K562 (cell line): Measurements from ENCODE around the gene BTBD2. TPM values are rescaled to one million over a fixed set of nuclear protein-coding genes. Genes with fewer than 3 reads are reported as not detected.
A peak's percentile ranks its signal among the peaks of the same experiment; 100 is the strongest.

Source experiments
- ATAC-seq: fragments of 200-7000 bp; cut with Tn5 transposase; 3 replicates; pipeline ENCODE4 v1.9.1; 2020; ENCODE audit warnings: moderate library complexity
- BruUV-seq: library from RNA; stranded (reverse); fragments of 400-500 nt; replicated peaks from 2 replicates; lab custom pipeline; 2021; lab: Mats Ljungman, UMichigan
- CTCF ChIA-PET: fragments of 300-600 bp; formaldehyde crosslinking; extraction: SDS; loops from one replicate; lab custom pipeline; 2021; ENCODE audit warnings: low intra/inter-chr PET ratio; lab: Yijun Ruan, JAX
- POLR2A ChIA-PET: fragments of 300-600, 350-650 bp; sonication (Branson Sonifier 250); formaldehyde crosslinking; extraction: SDS; loops from one replicate; lab custom pipeline; 2021; ENCODE audit warnings: antibody characterized with exemption, inconsistent platforms; lab: Yijun Ruan, JAX
- DNase-seq, 4 experiments: peaks; one replicate each; pipeline versions ENCODE4 v3.0.0 to v3.0.0-alpha.2; 2011 to 2018; ENCODE audit warnings: low spot score in 3 of 4, mixed read lengths in 3 of 4; ENCODE audit errors: extremely low read depth in 1 of 4
- FAIRE-seq: peaks from 2 replicates; lab custom pipeline; 2011; peaks lifted over from hg19 to GRCh38; lab: Jason Lieb, UNC
- H2AFZ ChIP-seq: 2 replicates; pipeline ENCODE4 v1.6.0; 2011; ENCODE audit warnings: low read depth, low read length, control low read depth, inconsistent platforms
- H3K27ac ChIP-seq: fragments of 200-600 bp; 3 replicates; pipeline ENCODE4 v1.8.0; 2011; ENCODE audit warnings: low read depth, mild to moderate bottlenecking, control low read depth, inconsistent platforms, low read length, moderate library complexity, mixed read lengths; ENCODE audit errors: extremely low read depth
- H3K27me3 ChIP-seq, 2 experiments: fragments of 300-600 bp in 1 of 2; 2 replicates in 1 of 2; 3 replicates in 1 of 2; pipeline versions ENCODE4 v1.6.0 to v1.8.0; 2011; ENCODE audit warnings: inconsistent platforms in 2 of 2, low read length in 2 of 2, mild to moderate bottlenecking in 1 of 2, mixed read lengths in 1 of 2, moderate library complexity in 1 of 2; ENCODE audit not compliant: control insufficient read depth in 2 of 2, insufficient read depth in 2 of 2
- H3K36me3 ChIP-seq: fragments of 300-600 bp; 3 replicates; pipeline ENCODE4 v1.8.0; 2011; ENCODE audit warnings: mild to moderate bottlenecking, low read length, inconsistent platforms; ENCODE audit not compliant: control insufficient read depth, insufficient read depth
- H3K4me1 ChIP-seq, 2 experiments: fragments of 200-600 bp in 1 of 2; replicated peaks in 1 of 2; 2 replicates in 1 of 2; 3 replicates in 1 of 2; pipeline versions ENCODE4 v1.5.1 to v1.8.0; 2011; ENCODE audit warnings: inconsistent platforms in 2 of 2, low read length in 2 of 2, mild to moderate bottlenecking in 1 of 2, mixed read lengths in 1 of 2, moderate library complexity in 1 of 2; ENCODE audit not compliant: control insufficient read depth in 2 of 2, insufficient read depth in 2 of 2
- H3K4me2 ChIP-seq: 2 replicates; pipeline ENCODE4 v1.6.1; 2011; ENCODE audit warnings: low read length, control low read depth, inconsistent platforms, mixed read lengths; ENCODE audit not compliant: insufficient read depth
- H3K4me3 ChIP-seq: fragments of 200-600 bp; sonication (generic), shearing (Covaris generic); 2 replicates; pipeline ENCODE4 v1.5.1; 2016; ENCODE audit warnings: control low read depth, inconsistent platforms
- H3K79me2 ChIP-seq: fragments of 200-600 bp; 3 replicates; pipeline ENCODE4 v1.8.0; 2011; ENCODE audit warnings: low read length, inconsistent platforms; ENCODE audit not compliant: control insufficient read depth, insufficient read depth
- H3K9ac ChIP-seq, 2 experiments: 2 replicates each; pipeline versions ENCODE4 v1.6.0 to v1.6.1; 2011; ENCODE audit warnings: low read depth in 2 of 2, low read length in 2 of 2, control low read depth in 1 of 2, inconsistent platforms in 1 of 2, mild to moderate bottlenecking in 1 of 2, mixed read lengths in 1 of 2; ENCODE audit not compliant: insufficient read depth in 1 of 2
- H3K9me1 ChIP-seq: one replicate; pipeline ENCODE4 v1.6.0; 2011; ENCODE audit warnings: inconsistent platforms, mild to moderate bottlenecking, low read length, moderate library complexity; ENCODE audit not compliant: control insufficient read depth, insufficient read depth
- H3K9me3 ChIP-seq: replicated peaks from 2 replicates; pipeline ENCODE4 v1.5.1; 2011; ENCODE audit warnings: low read depth, low read length, inconsistent platforms; ENCODE audit not compliant: control insufficient read depth, insufficient read depth
- H4K20me1 ChIP-seq: replicated peaks from 2 replicates; pipeline ENCODE4 v1.6.1; 2011; ENCODE audit warnings: low read length, inconsistent platforms, mixed read lengths; ENCODE audit not compliant: control insufficient read depth, insufficient read depth
- BRF2 ChIP-seq: IDR thresholded peaks from 3 replicates; pipeline ENCODE4 v1.6.1; 2011; ENCODE audit warnings: borderline replicate concordance, mild to moderate bottlenecking; ENCODE audit not compliant: insufficient read length, insufficient read depth
- CREM ChIP-seq: IDR thresholded peaks from 2 replicates; pipeline ENCODE4 v1.6.1; 2014; ENCODE audit warnings: antibody characterized with exemption, low read depth
- DMBX1 ChIP-seq: fragments of 250-450 bp; sonication (Bioruptor Pico); IDR thresholded peaks from 2 replicates; pipeline ENCODE4 v1.8.0; 2022; ENCODE audit warnings: inconsistent platforms, mild to moderate bottlenecking, moderate library complexity, borderline replicate concordance
- DPF2 ChIP-seq: fragments of 450-650 bp; IDR thresholded peaks from 2 replicates; pipeline ENCODE4 v1.6.1; 2016
- GABPA ChIP-seq: fragments of 200-800 bp; sonication (Bioruptor generic); conservative IDR thresholded peaks from 2 replicates; pipeline ENCODE4 v1.6.1; 2016; ENCODE audit warnings: low read depth, missing genetic modification characterization, missing compliant biosample characterization
- GTF3C2 ChIP-seq: IDR thresholded peaks from 3 replicates; pipeline ENCODE4 v1.6.1; 2011; ENCODE audit warnings: borderline replicate concordance, mild to moderate bottlenecking, moderate library complexity; ENCODE audit not compliant: insufficient read length; ENCODE audit errors: extremely low read depth
- IRF9 ChIP-seq: fragments of 450-650 bp; IDR thresholded peaks from 2 replicates; pipeline ENCODE4 v1.6.1; 2016; ENCODE audit warnings: missing biosample characterization, missing genetic modification characterization
- KDM2B ChIP-seq: fragments of 250-450 bp; sonication (Bioruptor Pico); IDR thresholded peaks from 2 replicates; pipeline ENCODE4 v1.8.0; 2021; ENCODE audit warnings: mild to moderate bottlenecking, moderate library complexity
- MAFF ChIP-seq: IDR thresholded peaks from 2 replicates; pipeline ENCODE4 v1.6.1; 2012; ENCODE audit warnings: low read length, improper control_type of control experiment
- MTA3 ChIP-seq: fragments of 450-650 bp; formaldehyde crosslinking; IDR thresholded peaks from 2 replicates; pipeline ENCODE4 v1.6.1; 2017; ENCODE audit warnings: mild to moderate bottlenecking, borderline replicate concordance
- NCOA1 ChIP-seq: fragments of 450-650 bp; IDR thresholded peaks from 2 replicates; pipeline ENCODE4 v1.6.1; 2016; ENCODE audit warnings: low read depth
- NCOA6 ChIP-seq: fragments of 450-650 bp; IDR thresholded peaks from 2 replicates; pipeline ENCODE4 v1.6.1; 2017; ENCODE audit warnings: mild to moderate bottlenecking
- NFXL1 ChIP-seq: fragments of 450-650 bp; formaldehyde crosslinking; IDR thresholded peaks from 2 replicates; pipeline ENCODE4 v1.4.0; 2021; ENCODE audit warnings: mild to moderate bottlenecking
- PREB ChIP-seq: sonication (generic); formaldehyde crosslinking; IDR thresholded peaks from 2 replicates; pipeline ENCODE4 v1.8.1; 2023; ENCODE audit warnings: mild to moderate bottlenecking, missing genetic modification reagents
- SRSF3 ChIP-seq: fragments of 200-400 bp; formaldehyde crosslinking; IDR thresholded peaks from 2 replicates; pipeline ENCODE4 v1.6.1; 2016; ENCODE audit warnings: mild to moderate bottlenecking, low read length, moderate library complexity; ENCODE audit not compliant: insufficient read depth
- ZNF24 ChIP-seq: fragments of 450-650 bp; IDR thresholded peaks from 2 replicates; pipeline ENCODE4 v1.6.1; 2016
- ZNF436 ChIP-seq: fragments of 250-450, 450-650 bp; sonication (Bioruptor Pico); formaldehyde crosslinking; IDR thresholded peaks from 2 replicates; pipeline ENCODE4 v1.7.0; 2020; ENCODE audit warnings: mild to moderate bottlenecking
- WGBS: fragments of 100-300 bp; shearing (Covaris generic); methylation state at CpG from one replicate; pipeline ENCODE4 v1.1.6; 2016; ENCODE audit warnings: low coverage, mixed read lengths; ENCODE audit not compliant: insufficient coverage; ENCODE audit errors: missing lambda C conversion rate; 5-methylcytosine and 5-hydroxymethylcytosine counted together
- in situ Hi-C: fragments of 300-500 bp; cut with MboI; formaldehyde crosslinking; loops from 4 replicates; pipeline ENCODE4 v1.15.0; 2018; ENCODE audit warnings: inconsistent platforms, mixed read lengths
- intact Hi-C: fragments of 100-400 bp; cut with micrococcal nuclease; formaldehyde crosslinking; loops from 2 replicates; pipeline ENCODE4 v1.14.2; 2022
- polyA plus RNA-seq, 8 experiments: library from polyadenylated mRNA; depleted of rRNA in 4 of 8; stranded (reverse) in 5 of 8; unstranded in 3 of 8; fragments of >200 nt; fragmentation: Nextera tagmentation in 2 of 8; fragmentation: Illumina TruSeq in 1 of 8; extraction: Ambion mirVana in 2 of 8; extraction: Trizol in 1 of 8; gene quantifications; 2 replicates each; pipeline versions ENCODE4 v1.2.1 to v1.2.3, GENCODE V29; 2011 to 2014; ENCODE audit warnings: inconsistent platforms in 1 of 8, missing spikeins in 1 of 8
- total RNA-seq, 7 experiments: library from RNA; depleted of rRNA in 6 of 7; stranded (reverse); fragments of >200 nt in 6 of 7; fragmentation: Illumina TruSeq in 2 of 7; extraction: Trizol in 2 of 7; gene quantifications; 2 replicates each; pipeline versions ENCODE4 v1.2.1 to v1.2.3, GENCODE V29; 2011 to 2021; ENCODE audit warnings: low replicate concordance in 1 of 7

BTBD2 gene
- total and polyA plus RNA-seq, 9 of the 15 experiments (the other 6 are each of a cell fraction or from before 2014, with no cell fraction given): 0.10 to 15.6 (median 6.9) TPM

GRCh38 chr19:2033825-2034159 lies 18.3 kb upstream of the BTBD2 start:
- no peaks in the 10 kb centered on the region for H4K20me1 ChIP-seq
- POLR2A ChIA-PET: interaction anchor here (1.0 to 2.5 kb wide), 3 partner anchors 14 to 25 kb away, joined by 3 to 12 read pairs (median 6); no protein-coding TSS in a partner anchor
- peaks cover 7% of the 10 kb centered on the region for H3K9me3 ChIP-seq
- H3K9ac ChIP-seq: peak overlapping the region in 1 of 2 experiments; percentile 58; a peak in 2 of 4 replicates
- intact Hi-C loops: no loop called here
- no peaks in the 10 kb centered on the region for H3K27me3 ChIP-seq
- H3K27ac ChIP-seq: no peak overlapping the region
- H3K9me1 ChIP-seq: no peaks in the 10 kb centered on the region
- FAIRE-seq (no peak), DNase-seq (no peak), ATAC-seq (no peak)
- in situ Hi-C loops: no loop called here
- H3K79me2 ChIP-seq: no peaks in the 10 kb centered on the region
- BruUV-seq: no TSS peak
- 0 out of 2 replicates have a peak overlapping the region, but pooled peaks have one; percentile 86 for H3K4me2 ChIP-seq
- H3K4me3 ChIP-seq: no peak overlapping the region
- TF ChIP-seq GABPA (tag): no peak
- no peak for TF ChIP-seq MTA3
- no peak for TF ChIP-seq KDM2B (CRISPR knock-in tag)
- no peak for TF ChIP-seq ZNF24
- no peak for TF ChIP-seq CREM
- TF ChIP-seq SRSF3: no peak
- no peak for TF ChIP-seq ZNF436 (CRISPR knock-in tag)
- TF ChIP-seq GTF3C2: no peak
- no peak for TF ChIP-seq MAFF
- TF ChIP-seq PREB (CRISPR knock-in tag): no peak
- TF ChIP-seq BRF2: no peak
- no peak for TF ChIP-seq DMBX1
- no peak for TF ChIP-seq NFXL1 (CRISPR knock-in tag)
- no peak for TF ChIP-seq IRF9 (tag)
- TF ChIP-seq DPF2: no peak
- no peak for TF ChIP-seq NCOA6
- no peak for TF ChIP-seq NCOA1
- CTCF ChIA-PET: no interaction called here
- no peak overlapping the region for H2AFZ ChIP-seq
- peaks cover 13% of the 10 kb centered on the region; the same call in 1 of the 3 replicates for H3K36me3 ChIP-seq
- H3K4me1 ChIP-seq: peaks cover 3 to 48% of the 10 kb centered on the region in 2 experiments; a peak in 3 of 5 replicates
- WGBS: 54% methylated on average over 5 of the region's 9 CpGs
